SHP77 (cell line): Measurements from ENCODE around the gene CARF.

Experiments
- DNase-seq, 2 experiments: peaks; one replicate each; lab custom pipeline; 2025; lab: John Stamatoyannopoulos, UW

CARF gene

GRCh38 chr2:203021991-203022390 is 109.9 kb downstream of the CARF start:
- DNase-seq, result no peak

- no peak for DNase-seq
These were observed 110.7 kb downstream of the CARF start for GRCh38 chr2:203022751-203023150.

GRCh38 chr2:203025592-203025991 is 113.5 kb downstream of the CARF start:
- no peak for DNase-seq

DNA sequence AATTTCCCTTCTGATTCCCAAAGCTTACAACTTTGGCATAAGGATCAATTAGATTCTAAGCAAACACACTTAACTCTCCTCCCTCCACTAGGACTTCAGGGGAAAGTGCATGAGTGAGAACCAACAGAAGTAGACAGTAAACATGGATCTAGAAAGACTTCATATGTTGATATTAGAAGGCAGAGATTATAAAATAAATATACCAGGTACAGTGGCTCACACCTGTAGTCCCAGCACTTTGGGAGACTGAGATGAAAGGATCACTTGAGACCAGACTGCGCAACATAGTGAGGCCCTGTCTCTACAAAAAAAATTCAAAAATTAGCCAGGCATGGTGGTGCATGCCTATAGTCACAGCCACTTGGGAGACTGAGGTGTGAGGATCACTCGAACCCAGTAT is 118.5 kb downstream of the CARF start:
- no peak for DNase-seq

DNA sequence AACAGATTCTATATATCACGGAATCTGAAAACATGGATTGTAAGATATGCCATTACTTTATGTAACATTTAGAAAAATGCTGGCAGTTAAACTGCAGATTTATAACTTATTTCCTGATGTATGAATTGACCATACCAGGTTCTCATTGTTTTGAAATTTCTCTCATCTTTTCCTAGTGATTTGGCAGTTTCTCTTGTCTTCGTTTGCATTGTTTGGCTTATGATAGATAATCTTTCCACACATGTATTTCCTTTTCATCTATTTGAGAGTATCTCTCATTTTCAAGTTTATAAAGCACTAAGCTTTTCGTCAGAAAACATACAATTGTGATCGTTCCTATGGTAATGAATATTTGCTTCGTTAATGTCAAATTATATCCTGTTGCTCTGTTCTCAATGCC is 118.9 kb downstream of the CARF start:
- no peak for DNase-seq

DNA sequence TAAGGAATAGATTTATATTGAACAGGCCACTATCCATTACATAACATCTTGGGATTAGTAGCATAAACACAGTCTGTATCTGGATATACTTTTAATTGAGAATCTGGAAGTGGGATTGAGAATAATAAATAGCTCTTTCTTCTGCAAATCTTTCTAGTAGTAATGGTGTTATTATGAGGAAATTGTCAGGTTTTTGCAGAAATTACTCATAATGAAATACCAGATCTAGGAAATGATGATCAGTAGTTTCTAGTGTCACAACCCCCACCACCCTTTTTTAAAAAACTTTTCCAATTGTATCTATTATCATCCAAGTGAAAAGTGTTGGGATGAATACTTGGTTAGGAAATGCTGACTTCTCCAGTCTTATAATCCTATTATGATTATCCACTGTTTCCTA is 121.3 kb downstream of the CARF start:
- DNase-seq, result no peak

DNA sequence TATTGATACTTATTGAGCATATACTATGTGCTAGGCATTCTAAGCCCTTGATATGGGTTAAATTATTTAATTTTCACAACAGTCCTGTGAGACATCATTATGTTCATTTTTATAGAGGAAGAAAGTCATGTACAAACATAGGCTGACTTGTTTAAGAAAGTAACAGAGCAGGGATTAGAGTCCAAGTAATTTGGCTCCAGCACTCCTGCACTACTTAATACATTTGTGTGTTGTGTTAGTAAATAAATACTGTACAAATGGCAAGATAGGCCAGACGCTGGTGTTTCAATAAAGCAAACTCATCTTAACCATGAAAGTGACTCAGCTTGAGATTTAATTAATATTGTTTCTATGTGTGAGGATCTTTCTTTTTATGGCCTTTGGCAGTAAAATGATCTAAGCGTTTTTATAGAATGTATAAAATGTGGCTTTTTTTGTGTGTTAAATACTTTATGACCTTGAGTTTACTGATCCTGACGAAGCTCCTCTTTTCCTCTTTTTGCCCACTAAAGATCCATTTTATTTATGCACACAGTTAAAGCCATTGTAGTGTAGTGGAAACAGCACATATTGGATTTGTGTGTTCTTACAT is 123.9 kb downstream of the CARF start:
- DNase-seq, result no peak
